Nephron progenitor cell (in vitro differentiated cells): ENCODE measurements around the gene KRTAP5-8.

ENCODE experiments used
- DNase-seq: peaks from one replicate; pipeline ENCODE4 v3.0.0; 2021
- H3K27ac Mint-ChIP-seq: 2 replicates; pipeline ENCODE4 v1.8.0; 2021; ENCODE audit warnings: mild to moderate bottlenecking, moderate library complexity, mixed read lengths
- H3K27me3 Mint-ChIP-seq: 2 replicates; pipeline ENCODE4 v1.8.0; 2021; ENCODE audit warnings: mild to moderate bottlenecking, low read depth, mixed read lengths; ENCODE audit not compliant: poor library complexity
- H3K36me3 Mint-ChIP-seq: 2 replicates; pipeline ENCODE4 v1.8.0; 2021; ENCODE audit warnings: low read depth, mixed read lengths
- H3K4me1 Mint-ChIP-seq: 2 replicates; pipeline ENCODE4 v1.8.0; 2021; ENCODE audit warnings: mixed read lengths
- H3K4me3 Mint-ChIP-seq: 2 replicates; pipeline ENCODE4 v1.8.0; 2021; ENCODE audit warnings: mild to moderate bottlenecking, moderate library complexity, mixed read lengths
- H3K9me3 Mint-ChIP-seq: 2 replicates; pipeline ENCODE4 v1.8.0; 2021; ENCODE audit warnings: mild to moderate bottlenecking, moderate library complexity, mixed read lengths
- CTCF ChIP-seq: fragments of 200-600 bp; sonication (generic); IDR thresholded peaks from 2 replicates; pipeline ENCODE4 v1.5.0; 2021; ENCODE audit warnings: antibody characterized with exemption

KRTAP5-8 gene

GRCh38 chr11:71504531-71504930, 33.3 kb upstream of the KRTAP5-8 start:
- Mint-ChIP-seq H3K27ac (no peak overlapping the region), H3K4me3 (no peak overlapping the region)
- DNase-seq, result no peak

GRCh38 chr11:71505001-71505400, 32.8 kb upstream of the KRTAP5-8 start:
- Mint-ChIP-seq H3K4me1 (peaks cover 17% of the 10 kb centered on the region), H3K36me3 (peaks cover 55% of the 10 kb centered on the region), H3K27me3 (peaks cover 4% of the 10 kb centered on the region), H3K9me3 (peaks cover 38% of the 10 kb centered on the region), H3K4me3 (no peak overlapping the region), H3K27ac (no peak overlapping the region)
- no peak for DNase-seq
- TF ChIP-seq CTCF, result no peak

More at GRCh38 chr11:71504531-71504930, 33.3 kb upstream of the KRTAP5-8 start:
- Mint-ChIP-seq H3K4me1 (peaks cover 17% of the 10 kb centered on the region), H3K36me3 (peaks cover 50% of the 10 kb centered on the region), H3K9me3 (peaks cover 34% of the 10 kb centered on the region), H3K27me3 (peaks cover 4% of the 10 kb centered on the region)
- no peak for TF ChIP-seq CTCF

- peaks cover 47% of the 10 kb centered on the region for H3K36me3 Mint-ChIP-seq
- H3K4me3 Mint-ChIP-seq, result no peak overlapping the region
- no peak for TF ChIP-seq CTCF
- H3K9me3 Mint-ChIP-seq, result peaks cover 46% of the 10 kb centered on the region
- no peak for DNase-seq
- H3K4me1 Mint-ChIP-seq, result peaks cover 17% of the 10 kb centered on the region
- H3K27ac Mint-ChIP-seq, result peak overlapping the region; percentile 88
- peaks cover 4% of the 10 kb centered on the region for H3K27me3 Mint-ChIP-seq
Observed at GRCh38 chr11:71505781-71506180, 32.0 kb upstream of the KRTAP5-8 start.

GRCh38 chr11:71507102-71507501, 30.7 kb upstream of the KRTAP5-8 start:
- H3K36me3 Mint-ChIP-seq, result peaks cover 47% of the 10 kb centered on the region
- DNase-seq, result no peak
- no peak overlapping the region for H3K27ac Mint-ChIP-seq
- no peak overlapping the region for H3K4me3 Mint-ChIP-seq
- peaks cover 17% of the 10 kb centered on the region for H3K4me1 Mint-ChIP-seq
- peaks cover 59% of the 10 kb centered on the region for H3K9me3 Mint-ChIP-seq
- no peak for TF ChIP-seq CTCF
- H3K27me3 Mint-ChIP-seq, result peaks cover 4% of the 10 kb centered on the region

GRCh38 chr11:71518506-71519471, 19.0 kb upstream of the KRTAP5-8 start:
- Mint-ChIP-seq H3K36me3 (no peaks in the 10 kb centered on the region), H3K27me3 (peaks cover 11% of the 10 kb centered on the region), H3K4me3 (no peak overlapping the region), H3K27ac (no peak overlapping the region), H3K9me3 (peaks cover 20% of the 10 kb centered on the region), H3K4me1 (no peaks in the 10 kb centered on the region)
- DNase-seq, result no peak
- TF ChIP-seq CTCF, result no peak
